ENCODE data around the gene MBP.

Gene MBP

GRCh38 chr18:77095391-77096371, 36.9 kb downstream of the MBP start:
- ATAC-seq = no peak
- TF ChIP-seq TOX (CRISPR knock-in tag; IDR thresholded peaks at IDR 0.05; ENCODE audit: borderline replicate concordance) = no peak
- TF ChIP-seq, protein P1, sequence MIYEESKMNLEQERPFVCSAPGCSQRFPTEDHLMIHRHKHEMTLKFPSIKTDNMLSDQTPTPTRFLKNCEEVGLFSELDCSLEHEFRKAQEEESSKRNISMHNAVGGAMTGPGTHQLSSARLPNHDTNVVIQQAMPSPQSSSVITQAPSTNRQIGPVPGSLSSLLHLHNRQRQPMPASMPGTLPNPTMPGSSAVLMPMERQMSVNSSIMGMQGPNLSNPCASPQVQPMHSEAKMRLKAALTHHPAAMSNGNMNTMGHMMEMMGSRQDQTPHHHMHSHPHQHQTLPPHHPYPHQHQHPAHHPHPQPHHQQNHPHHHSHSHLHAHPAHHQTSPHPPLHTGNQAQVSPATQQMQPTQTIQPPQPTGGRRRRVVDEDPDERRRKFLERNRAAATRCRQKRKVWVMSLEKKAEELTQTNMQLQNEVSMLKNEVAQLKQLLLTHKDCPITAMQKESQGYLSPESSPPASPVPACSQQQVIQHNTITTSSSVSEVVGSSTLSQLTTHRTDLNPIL (CRISPR knock-in tag; IDR thresholded peaks at IDR 0.05; ENCODE audit: low read depth) = no peak
- TF ChIP-seq RARB (CRISPR knock-in tag; IDR thresholded peaks at IDR 0.05) = no peak
- TF ChIP-seq ARNTL (CRISPR knock-in tag; IDR thresholded peaks at IDR 0.05; ENCODE audit: borderline replicate concordance, low read depth) = no peak
- no peak for TF ChIP-seq ZC3H10 (CRISPR knock-in tag; IDR thresholded peaks at IDR 0.05)
- TF ChIP-seq CSRNP3 (CRISPR knock-in tag; IDR thresholded peaks at IDR 0.05) = no peak

DNA sequence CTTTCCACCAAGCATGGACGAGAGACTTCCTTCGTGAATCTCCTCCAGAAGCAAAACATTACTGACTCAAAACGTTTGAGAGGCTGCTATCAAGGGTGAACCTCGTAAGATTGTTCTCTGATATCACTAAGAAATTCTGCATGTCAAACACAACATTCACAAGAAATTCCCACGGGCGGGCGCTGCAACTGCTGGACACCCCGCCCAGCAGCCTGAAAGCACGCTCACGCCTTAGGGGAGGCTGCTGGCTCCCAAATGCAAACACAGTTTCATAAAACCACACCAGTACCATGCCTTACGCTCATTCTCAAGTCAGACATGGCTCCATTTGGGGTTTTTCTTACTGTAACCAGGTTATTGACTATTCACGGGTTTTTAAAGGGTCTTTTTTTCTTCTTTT, 39.0 kb downstream of the MBP start:
- no peak for ATAC-seq
- TF ChIP-seq ZFP30 (CRISPR knock-in tag; IDR thresholded peaks at IDR 0.05) (no peak), PPARA (CRISPR knock-in tag; IDR thresholded peaks at IDR 0.05; ENCODE audit: borderline replicate concordance) (no peak), ISL1 (CRISPR knock-in tag; IDR thresholded peaks at IDR 0.05) (no peak), ZFP3 (CRISPR knock-in tag; IDR thresholded peaks at IDR 0.05) (no peak), TSHZ2 (CRISPR knock-in tag; IDR thresholded peaks at IDR 0.05) (no peak), GLIS3 (CRISPR knock-in tag; IDR thresholded peaks at IDR 0.05) (no peak), ESRRG (CRISPR knock-in tag; IDR thresholded peaks at IDR 0.05) (no peak), ARNTL (CRISPR knock-in tag; IDR thresholded peaks at IDR 0.05; ENCODE audit: borderline replicate concordance, low read depth) (no peak), ZNF565 (CRISPR knock-in tag; conservative IDR thresholded peaks at IDR 0.05; ENCODE audit: low read depth) (no peak)
- TF ChIP-seq, protein P2, sequence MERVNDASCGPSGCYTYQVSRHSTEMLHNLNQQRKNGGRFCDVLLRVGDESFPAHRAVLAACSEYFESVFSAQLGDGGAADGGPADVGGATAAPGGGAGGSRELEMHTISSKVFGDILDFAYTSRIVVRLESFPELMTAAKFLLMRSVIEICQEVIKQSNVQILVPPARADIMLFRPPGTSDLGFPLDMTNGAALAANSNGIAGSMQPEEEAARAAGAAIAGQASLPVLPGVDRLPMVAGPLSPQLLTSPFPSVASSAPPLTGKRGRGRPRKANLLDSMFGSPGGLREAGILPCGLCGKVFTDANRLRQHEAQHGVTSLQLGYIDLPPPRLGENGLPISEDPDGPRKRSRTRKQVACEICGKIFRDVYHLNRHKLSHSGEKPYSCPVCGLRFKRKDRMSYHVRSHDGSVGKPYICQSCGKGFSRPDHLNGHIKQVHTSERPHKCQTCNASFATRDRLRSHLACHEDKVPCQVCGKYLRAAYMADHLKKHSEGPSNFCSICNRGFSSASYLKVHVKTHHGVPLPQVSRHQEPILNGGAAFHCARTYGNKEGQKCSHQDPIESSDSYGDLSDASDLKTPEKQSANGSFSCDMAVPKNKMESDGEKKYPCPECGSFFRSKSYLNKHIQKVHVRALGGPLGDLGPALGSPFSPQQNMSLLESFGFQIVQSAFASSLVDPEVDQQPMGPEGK (CRISPR knock-in tag; IDR thresholded peaks at IDR 0.05; ENCODE audit: borderline replicate concordance) = no peak
- TF ChIP-seq, protein P1 (CRISPR knock-in tag; IDR thresholded peaks at IDR 0.05; ENCODE audit: low read depth) = no peak

DNA sequence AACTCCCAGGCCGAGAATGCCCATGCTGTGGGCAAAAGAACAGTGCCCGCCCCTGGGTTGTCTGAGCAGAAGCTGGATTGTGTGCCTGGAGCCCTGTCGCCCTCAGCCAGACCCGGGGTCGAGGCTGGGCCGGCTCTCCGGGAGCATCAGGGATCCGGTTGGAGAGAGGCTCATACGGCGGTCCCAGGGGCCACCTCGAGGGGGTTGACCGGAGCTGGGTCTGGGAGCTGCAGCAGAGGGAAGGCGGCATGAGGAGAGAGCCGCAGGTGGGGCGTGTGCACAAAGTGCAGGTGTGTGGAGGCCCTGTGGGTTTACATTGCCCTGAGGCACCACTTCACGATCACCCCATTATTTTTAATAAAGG, 39.5 kb downstream of the MBP start:
- ATAC-seq = no peak
- no peak for TF ChIP-seq TSHZ2 (CRISPR knock-in tag; IDR thresholded peaks at IDR 0.05)
- TF ChIP-seq SNAI2 (CRISPR knock-in tag; IDR thresholded peaks at IDR 0.05) = no peak
- no peak for TF ChIP-seq ZC3H10 (CRISPR knock-in tag; IDR thresholded peaks at IDR 0.05)
- TF ChIP-seq TOX (CRISPR knock-in tag; IDR thresholded peaks at IDR 0.05; ENCODE audit: borderline replicate concordance) = no peak
- no peak for TF ChIP-seq BACH2 (CRISPR knock-in tag; IDR thresholded peaks at IDR 0.05; ENCODE audit: borderline replicate concordance)
- TF ChIP-seq CSRNP3 (CRISPR knock-in tag; IDR thresholded peaks at IDR 0.05) = no peak
- no peak for TF ChIP-seq PPARA (CRISPR knock-in tag; IDR thresholded peaks at IDR 0.05; ENCODE audit: borderline replicate concordance)
- TF ChIP-seq ZNF565 (CRISPR knock-in tag; conservative IDR thresholded peaks at IDR 0.05; ENCODE audit: low read depth) = no peak
- TF ChIP-seq, protein P2 (CRISPR knock-in tag; IDR thresholded peaks at IDR 0.05; ENCODE audit: borderline replicate concordance) = no peak
- no peak for TF ChIP-seq ZFP30 (CRISPR knock-in tag; IDR thresholded peaks at IDR 0.05)
- no peak for TF ChIP-seq ISL1 (CRISPR knock-in tag; IDR thresholded peaks at IDR 0.05)
- no peak for TF ChIP-seq TCF4 (CRISPR knock-in tag; IDR thresholded peaks at IDR 0.05; ENCODE audit: borderline replicate concordance)
- no peak for TF ChIP-seq ZNF8 (CRISPR knock-in tag; IDR thresholded peaks at IDR 0.05)
- TF ChIP-seq ARNTL (CRISPR knock-in tag; IDR thresholded peaks at IDR 0.05; ENCODE audit: borderline replicate concordance, low read depth) = no peak

Measured in SK-N-SH treated with all-trans-retinoic acid at 6 μM for 48 hours (cell line).